ENCODE results near the gene C16orf54.
A peak's percentile ranks its signal among the peaks of the same experiment; 100 is the strongest.
"Not testable (repeated sequence)": the region's sequence is repeated elsewhere in the genome, so short reads cannot be mapped to it uniquely, and the experiment has no call there.

C16orf54 gene

GRCh38 chr16:29707160-29707559 lies 38.6 kb downstream of the C16orf54 start:
- DNase-seq = not testable (repeated sequence)

GRCh38 chr16:29705030-29705429 lies 40.8 kb downstream of the C16orf54 start:
- DNase-seq = no peak

- no peak for DNase-seq
These were observed 43.5 kb downstream of the C16orf54 start for GRCh38 chr16:29702269-29702668.

- no peak for DNase-seq
These were observed 44.6 kb downstream of the C16orf54 start for GRCh38 chr16:29701214-29701555.

- DNase-seq = peak; percentile 71
These were observed 45.4 kb downstream of the C16orf54 start for GRCh38 chr16:29700253-29700987.

GRCh38 chr16:29699324-29700219 lies 46.2 kb downstream of the C16orf54 start:
- DNase-seq = peak; percentile 35

GRCh38 chr16:29698484-29699323 lies 47.1 kb downstream of the C16orf54 start:
- no peak for DNase-seq

GRCh38 chr16:29698042-29698441 lies 47.7 kb downstream of the C16orf54 start:
- no peak for DNase-seq

GRCh38 chr16:29697391-29697790 lies 48.4 kb downstream of the C16orf54 start:
- DNase-seq = no peak

- no peak for DNase-seq
These were observed 48.9 kb downstream of the C16orf54 start for GRCh38 chr16:29696881-29697331.

GRCh38 chr16:29695675-29696074 lies 50.1 kb downstream of the C16orf54 start:
- not testable (repeated sequence) for DNase-seq

- DNase-seq = no peak
These were observed 51.2 kb downstream of the C16orf54 start for GRCh38 chr16:29694384-29695195.

- not testable (repeated sequence) for DNase-seq
These were observed 53.2 kb downstream of the C16orf54 start for GRCh38 chr16:29692606-29693005.

All from inflammatory macrophage treated with lipopolysaccharide for 4 hours (primary cell).